ENCODE results near the gene CNOT1. TPM values are rescaled to one million over a fixed set of nuclear protein-coding genes. Genes with fewer than 3 reads are reported as not detected.
"Not testable (repeated sequence)": the region's sequence is repeated elsewhere in the genome, so short reads cannot be mapped to it uniquely, and the experiment has no call there.

Gene CNOT1
- total and polyA plus RNA-seq, 4 donors: 34.0 to 131 (median 78.5) TPM

DNA sequence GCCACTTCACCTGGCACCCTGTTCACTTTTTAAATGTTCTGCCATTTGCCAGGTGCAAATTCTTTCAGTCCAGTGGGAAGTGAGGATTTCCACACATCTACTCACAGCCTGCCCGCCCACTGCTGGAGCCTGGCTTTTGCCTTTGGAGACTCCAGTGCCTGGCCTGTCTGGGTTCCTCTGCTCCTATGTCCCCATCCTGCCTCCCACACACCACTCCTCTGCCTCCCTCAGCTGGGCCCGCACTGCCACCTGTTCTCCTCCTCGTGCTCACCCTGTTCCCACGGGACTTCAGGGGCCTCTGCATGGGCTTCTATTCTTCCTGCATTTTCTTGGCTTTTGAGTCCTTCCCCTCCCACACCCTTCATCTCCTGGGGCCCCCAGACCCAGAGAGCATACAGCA, 137.6 kb downstream of the CNOT1 start:
- 87% methylated on average over 4 of the region's 4 CpGs for WGBS
- H3K4me1 ChIP-seq (ENCODE audit: control insufficient read depth in 4 of 4, insufficient read depth in 4 of 4, low read length in 3 of 4): peaks cover 0 to 7% (median 1%) of the 10 kb centered on the region in 4 donors
- no peak for TF ChIP-seq RAD21 (IDR thresholded peaks at IDR 0.05)

DNA sequence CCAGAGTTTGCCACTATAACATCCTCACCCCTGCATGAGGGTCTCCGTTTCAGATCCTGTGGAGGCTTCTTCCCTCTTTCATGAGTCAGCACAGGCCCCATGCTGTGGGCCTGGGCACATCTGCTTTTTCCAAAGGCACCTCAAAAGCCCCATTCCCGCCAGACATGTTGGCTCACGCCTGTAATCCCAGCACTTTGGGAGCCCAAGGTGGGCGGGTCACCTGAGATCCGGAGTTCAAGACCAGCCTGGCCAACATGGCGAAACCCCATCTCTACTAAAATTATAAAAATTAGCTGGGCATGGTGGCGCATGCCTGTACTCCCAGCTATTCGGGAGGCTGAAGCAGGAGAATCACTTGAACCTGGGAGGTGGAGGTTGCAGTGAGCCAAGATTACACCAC, 139.1 kb downstream of the CNOT1 start:
- WGBS: 94% methylated on average over 8 of the region's 8 CpGs
- not testable (repeated sequence) for H3K9ac ChIP-seq (ENCODE audit: low read depth in 1 of 2, low read length in 2 of 2)

More for the DNA sequence above, 137.6 kb downstream of the CNOT1 start:
- H3K27ac ChIP-seq (ENCODE audit: low read depth in 1 of 2, low read length in 2 of 2): no peak overlapping the region
- no peaks in the 10 kb centered on the region for H3K9me3 ChIP-seq (ENCODE audit: control insufficient read depth in 4 of 4, low read length in 3 of 4)
- H3K4me3 ChIP-seq (ENCODE audit: low read depth in 1 of 3, low read length in 3 of 3): no peak overlapping the region
- no peak for DNase-seq (ENCODE audit: low spot score)
- no peak overlapping the region for H3K9ac ChIP-seq (ENCODE audit: low read depth in 1 of 2, low read length in 2 of 2)
- H3K27me3 ChIP-seq (ENCODE audit: control insufficient read depth in 4 of 4, insufficient read depth in 4 of 4, low read length in 3 of 4): no peaks in the 10 kb centered on the region
- H3K36me3 ChIP-seq (ENCODE audit: control insufficient read depth in 4 of 4, insufficient read depth in 3 of 4, low read depth in 1 of 4, low read length in 3 of 4): no peaks in the 10 kb centered on the region

DNA sequence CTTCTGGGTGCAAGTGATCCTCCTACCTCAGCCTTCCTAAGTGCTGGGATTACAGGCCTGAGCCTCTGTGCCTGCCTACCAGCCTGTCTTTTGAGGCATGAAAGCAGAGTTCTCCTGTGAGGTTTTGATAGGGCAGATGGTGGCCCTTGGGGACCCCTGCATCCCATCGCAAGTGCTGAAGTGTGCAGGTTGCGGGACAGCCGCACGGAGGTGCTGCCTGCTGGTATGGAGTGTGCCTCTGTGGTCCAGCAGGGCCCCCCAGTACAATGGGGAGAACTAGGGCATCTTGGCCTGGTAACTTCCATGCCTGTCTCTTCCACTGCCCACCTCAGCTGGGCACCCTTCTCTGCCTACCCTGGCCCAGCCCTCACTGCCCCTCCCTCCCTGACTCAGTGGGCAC, 139.6 kb downstream of the CNOT1 start:
- H3K9me3 ChIP-seq (ENCODE audit: control insufficient read depth in 4 of 4, low read length in 3 of 4): no peaks in the 10 kb centered on the region
- 95% methylated on average over 4 of the region's 4 CpGs for WGBS
- TF ChIP-seq GABPA (IDR thresholded peaks at IDR 0.05 in 1 of 2, conservative IDR thresholded peaks at IDR 0.05 in 1 of 2): no peak
- TF ChIP-seq FOXA2 (IDR thresholded peaks at IDR 0.05): no peak
- TF ChIP-seq, protein P1, sequence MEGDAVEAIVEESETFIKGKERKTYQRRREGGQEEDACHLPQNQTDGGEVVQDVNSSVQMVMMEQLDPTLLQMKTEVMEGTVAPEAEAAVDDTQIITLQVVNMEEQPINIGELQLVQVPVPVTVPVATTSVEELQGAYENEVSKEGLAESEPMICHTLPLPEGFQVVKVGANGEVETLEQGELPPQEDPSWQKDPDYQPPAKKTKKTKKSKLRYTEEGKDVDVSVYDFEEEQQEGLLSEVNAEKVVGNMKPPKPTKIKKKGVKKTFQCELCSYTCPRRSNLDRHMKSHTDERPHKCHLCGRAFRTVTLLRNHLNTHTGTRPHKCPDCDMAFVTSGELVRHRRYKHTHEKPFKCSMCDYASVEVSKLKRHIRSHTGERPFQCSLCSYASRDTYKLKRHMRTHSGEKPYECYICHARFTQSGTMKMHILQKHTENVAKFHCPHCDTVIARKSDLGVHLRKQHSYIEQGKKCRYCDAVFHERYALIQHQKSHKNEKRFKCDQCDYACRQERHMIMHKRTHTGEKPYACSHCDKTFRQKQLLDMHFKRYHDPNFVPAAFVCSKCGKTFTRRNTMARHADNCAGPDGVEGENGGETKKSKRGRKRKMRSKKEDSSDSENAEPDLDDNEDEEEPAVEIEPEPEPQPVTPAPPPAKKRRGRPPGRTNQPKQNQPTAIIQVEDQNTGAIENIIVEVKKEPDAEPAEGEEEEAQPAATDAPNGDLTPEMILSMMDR (IDR thresholded peaks at IDR 0.05; ENCODE audit: low read depth, low read length, missing input control): no peak
- no peak for TF ChIP-seq JUND (IDR thresholded peaks at IDR 0.05)
- TF ChIP-seq, protein P2, sequence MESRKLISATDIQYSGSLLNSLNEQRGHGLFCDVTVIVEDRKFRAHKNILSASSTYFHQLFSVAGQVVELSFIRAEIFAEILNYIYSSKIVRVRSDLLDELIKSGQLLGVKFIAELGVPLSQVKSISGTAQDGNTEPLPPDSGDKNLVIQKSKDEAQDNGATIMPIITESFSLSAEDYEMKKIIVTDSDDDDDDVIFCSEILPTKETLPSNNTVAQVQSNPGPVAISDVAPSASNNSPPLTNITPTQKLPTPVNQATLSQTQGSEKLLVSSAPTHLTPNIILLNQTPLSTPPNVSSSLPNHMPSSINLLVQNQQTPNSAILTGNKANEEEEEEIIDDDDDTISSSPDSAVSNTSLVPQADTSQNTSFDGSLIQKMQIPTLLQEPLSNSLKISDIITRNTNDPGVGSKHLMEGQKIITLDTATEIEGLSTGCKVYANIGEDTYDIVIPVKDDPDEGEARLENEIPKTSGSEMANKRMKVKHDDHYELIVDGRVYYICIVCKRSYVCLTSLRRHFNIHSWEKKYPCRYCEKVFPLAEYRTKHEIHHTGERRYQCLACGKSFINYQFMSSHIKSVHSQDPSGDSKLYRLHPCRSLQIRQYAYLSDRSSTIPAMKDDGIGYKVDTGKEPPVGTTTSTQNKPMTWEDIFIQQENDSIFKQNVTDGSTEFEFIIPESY (IDR thresholded peaks at IDR 0.05): no peak
- TF ChIP-seq, protein P3, sequence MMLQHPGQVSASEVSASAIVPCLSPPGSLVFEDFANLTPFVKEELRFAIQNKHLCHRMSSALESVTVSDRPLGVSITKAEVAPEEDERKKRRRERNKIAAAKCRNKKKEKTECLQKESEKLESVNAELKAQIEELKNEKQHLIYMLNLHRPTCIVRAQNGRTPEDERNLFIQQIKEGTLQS (IDR thresholded peaks at IDR 0.05): no peak
- TF ChIP-seq YY1 (IDR thresholded peaks at IDR 0.05): no peak
- TF ChIP-seq HNF4A (conservative IDR thresholded peaks at IDR 0.05): no peak
- H3K27me3 ChIP-seq (ENCODE audit: control insufficient read depth in 4 of 4, insufficient read depth in 4 of 4, low read length in 3 of 4): no peaks in the 10 kb centered on the region
- H3K9ac ChIP-seq (ENCODE audit: low read depth in 1 of 2, low read length in 2 of 2): no peak overlapping the region
- no peaks in the 10 kb centered on the region for H3K36me3 ChIP-seq (ENCODE audit: control insufficient read depth in 4 of 4, insufficient read depth in 3 of 4, low read depth in 1 of 4, low read length in 3 of 4)
- H3K4me1 ChIP-seq (ENCODE audit: control insufficient read depth in 4 of 4, insufficient read depth in 4 of 4, low read length in 3 of 4): peaks cover 0 to 7% (median 1%) of the 10 kb centered on the region in 4 donors
- no peak overlapping the region for H3K27ac ChIP-seq (ENCODE audit: low read depth in 1 of 2, low read length in 2 of 2)
- no peak for DNase-seq (ENCODE audit: low spot score)
- no peak overlapping the region for H3K4me3 ChIP-seq (ENCODE audit: low read depth in 1 of 3, low read length in 3 of 3)

More for the DNA sequence above, 139.1 kb downstream of the CNOT1 start:
- H3K36me3 ChIP-seq (ENCODE audit: control insufficient read depth in 4 of 4, insufficient read depth in 3 of 4, low read depth in 1 of 4, low read length in 3 of 4); H3K27me3 ChIP-seq (ENCODE audit: control insufficient read depth in 4 of 4, insufficient read depth in 4 of 4, low read length in 3 of 4); H3K4me1 ChIP-seq (ENCODE audit: control insufficient read depth in 4 of 4, insufficient read depth in 4 of 4, low read length in 3 of 4); H3K9me3 ChIP-seq (ENCODE audit: control insufficient read depth in 4 of 4, low read length in 3 of 4); DNase-seq (ENCODE audit: low spot score); H3K4me3 ChIP-seq (ENCODE audit: low read depth in 1 of 3, low read length in 3 of 3); H3K27ac ChIP-seq (ENCODE audit: low read depth in 1 of 2, low read length in 2 of 2): not testable (repeated sequence)

DNA sequence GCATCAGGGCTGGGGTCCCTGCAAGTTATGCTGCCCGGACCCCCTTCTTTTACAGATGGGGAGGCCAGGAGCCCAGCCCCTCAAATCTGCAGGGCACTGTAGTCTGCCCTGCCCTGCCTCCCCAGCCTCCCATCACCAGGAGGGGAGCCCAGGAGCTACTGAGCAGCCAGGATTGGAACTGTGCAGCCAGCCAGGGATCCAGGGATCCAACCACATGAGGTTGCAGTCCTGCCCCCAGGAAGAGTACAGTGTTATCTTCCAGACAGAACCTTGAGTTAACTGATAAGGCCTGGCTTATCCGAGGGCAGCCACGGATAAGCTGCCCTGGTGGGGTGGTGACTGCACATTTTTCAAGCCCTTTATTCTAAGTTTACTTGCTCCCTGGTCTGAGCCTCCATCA, 141.1 kb downstream of the CNOT1 start:
- no peak for DNase-seq (ENCODE audit: low spot score)
- no peaks in the 10 kb centered on the region for H3K9me3 ChIP-seq (ENCODE audit: control insufficient read depth in 4 of 4, low read length in 3 of 4)
- H3K36me3 ChIP-seq (ENCODE audit: control insufficient read depth in 4 of 4, insufficient read depth in 3 of 4, low read depth in 1 of 4, low read length in 3 of 4): no peaks in the 10 kb centered on the region
- TF ChIP-seq, protein P4, sequence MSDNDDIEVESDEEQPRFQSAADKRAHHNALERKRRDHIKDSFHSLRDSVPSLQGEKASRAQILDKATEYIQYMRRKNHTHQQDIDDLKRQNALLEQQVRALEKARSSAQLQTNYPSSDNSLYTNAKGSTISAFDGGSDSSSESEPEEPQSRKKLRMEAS (IDR thresholded peaks at IDR 0.05): no peak
- TF ChIP-seq JUND (IDR thresholded peaks at IDR 0.05): no peak
- WGBS: 48% methylated on average over 3 of the region's 3 CpGs
- H3K27me3 ChIP-seq (ENCODE audit: control insufficient read depth in 4 of 4, insufficient read depth in 4 of 4, low read length in 3 of 4): no peaks in the 10 kb centered on the region
- H3K4me3 ChIP-seq (ENCODE audit: low read depth in 1 of 3, low read length in 3 of 3): no peak overlapping the region
- no peak overlapping the region for H3K27ac ChIP-seq (ENCODE audit: low read depth in 1 of 2, low read length in 2 of 2)
- H3K9ac ChIP-seq (ENCODE audit: low read depth in 1 of 2, low read length in 2 of 2): no peak overlapping the region
- H3K4me1 ChIP-seq (ENCODE audit: control insufficient read depth in 4 of 4, insufficient read depth in 4 of 4, low read length in 3 of 4): peaks cover 0 to 7% (median 1%) of the 10 kb centered on the region in 4 donors

All from liver (tissue), 9 donors.